AG04449 (cell line): ENCODE measurements around the gene C18orf54.

ENCODE experiments used
- CTCF ChIA-PET: fragments of 350-600 bp; formaldehyde crosslinking; extraction: SDS; loops from one replicate; lab custom pipeline; 2021; ENCODE audit warnings: antibody characterized with exemption; lab: Yijun Ruan, JAX
- POLR2A ChIA-PET: fragments of 400-600, 350-600 bp; formaldehyde crosslinking; extraction: SDS; loops from one replicate; lab custom pipeline; 2020; ENCODE audit warnings: antibody characterized with exemption, inconsistent platforms; lab: Yijun Ruan, JAX
- DNase-seq: peaks from one replicate; pipeline ENCODE4 v3.0.0-alpha.2; 2010; ENCODE audit warnings: low read depth, low spot score
- H3K4me3 ChIP-seq: 2 replicates; pipeline ENCODE4 v1.5.1; 2011; ENCODE audit warnings: low read depth, mild to moderate bottlenecking, control low read depth, low read length
- TF ChIP-seq, protein P1 (sequence below): IDR thresholded peaks from one replicate; pipeline ENCODE4 v1.5.1; 2011; ENCODE audit warnings: mild to moderate bottlenecking, moderate library complexity, low read length, control low read depth, inconsistent platforms; ENCODE audit not compliant: insufficient read depth; ENCODE audit errors: missing control alignments

The C18orf54 gene

DNA sequence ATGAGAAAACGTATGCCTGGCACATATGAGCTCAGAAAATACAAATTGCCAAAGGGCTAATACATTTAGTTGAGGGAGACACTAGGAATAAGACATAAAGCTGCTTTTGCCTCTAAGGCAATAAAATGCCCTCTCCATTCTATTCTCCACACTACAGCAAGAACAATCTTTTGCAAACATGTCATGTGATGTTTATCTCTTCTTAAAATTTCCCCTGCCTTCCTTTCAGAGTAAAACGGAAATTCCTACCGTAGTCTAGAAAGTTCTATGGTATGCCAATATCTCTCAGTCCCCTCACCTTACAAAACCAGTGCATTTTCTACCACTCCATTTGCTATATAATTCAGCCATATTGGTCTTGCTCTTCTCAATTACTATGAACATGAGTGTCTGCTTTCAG is 33.1 kb downstream of the C18orf54 start:
- TF ChIP-seq, protein P1, sequence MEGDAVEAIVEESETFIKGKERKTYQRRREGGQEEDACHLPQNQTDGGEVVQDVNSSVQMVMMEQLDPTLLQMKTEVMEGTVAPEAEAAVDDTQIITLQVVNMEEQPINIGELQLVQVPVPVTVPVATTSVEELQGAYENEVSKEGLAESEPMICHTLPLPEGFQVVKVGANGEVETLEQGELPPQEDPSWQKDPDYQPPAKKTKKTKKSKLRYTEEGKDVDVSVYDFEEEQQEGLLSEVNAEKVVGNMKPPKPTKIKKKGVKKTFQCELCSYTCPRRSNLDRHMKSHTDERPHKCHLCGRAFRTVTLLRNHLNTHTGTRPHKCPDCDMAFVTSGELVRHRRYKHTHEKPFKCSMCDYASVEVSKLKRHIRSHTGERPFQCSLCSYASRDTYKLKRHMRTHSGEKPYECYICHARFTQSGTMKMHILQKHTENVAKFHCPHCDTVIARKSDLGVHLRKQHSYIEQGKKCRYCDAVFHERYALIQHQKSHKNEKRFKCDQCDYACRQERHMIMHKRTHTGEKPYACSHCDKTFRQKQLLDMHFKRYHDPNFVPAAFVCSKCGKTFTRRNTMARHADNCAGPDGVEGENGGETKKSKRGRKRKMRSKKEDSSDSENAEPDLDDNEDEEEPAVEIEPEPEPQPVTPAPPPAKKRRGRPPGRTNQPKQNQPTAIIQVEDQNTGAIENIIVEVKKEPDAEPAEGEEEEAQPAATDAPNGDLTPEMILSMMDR: no peak
- no peak for DNase-seq
- CTCF ChIA-PET: interaction anchor here (0.9 to 7.0 kb wide), 5 partner anchors 9 to 593 kb away, joined by 3 to 91 read pairs (median 3); partner anchors contain the start of genes C18orf54 and STARD6
- POLR2A ChIA-PET: no interaction called here
- no peak overlapping the region for H3K4me3 ChIP-seq

DNA sequence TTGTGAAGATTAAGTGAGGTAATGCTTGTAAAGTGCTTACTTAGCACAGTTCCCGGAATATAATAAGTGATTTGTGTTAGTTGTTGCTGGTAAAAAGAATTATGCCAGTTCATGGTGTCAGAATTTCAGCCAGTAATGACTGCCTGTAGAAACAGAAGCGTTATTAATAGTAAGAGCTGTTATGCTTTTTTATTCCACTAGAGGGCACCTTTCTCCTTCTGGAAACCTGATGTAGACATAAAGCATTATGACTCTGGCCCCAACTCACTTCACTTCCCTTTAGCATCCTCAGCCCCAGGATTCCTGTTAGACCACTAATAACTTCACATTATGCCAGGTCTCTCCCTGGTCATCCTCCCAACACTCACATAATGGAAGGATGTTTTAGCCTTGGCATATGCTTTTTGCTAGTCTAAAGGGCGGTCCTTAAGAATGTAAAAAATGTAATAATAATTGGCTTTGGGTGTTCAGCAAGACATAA is 34.9 kb downstream of the C18orf54 start:
- TF ChIP-seq, protein P1: peak; percentile 60
- CTCF ChIA-PET: interaction anchor here (0.8 to 7.0 kb wide), 17 partner anchors 8 to 282 kb away, joined by 3 to 91 read pairs (median 4); partner anchors contain the start of genes C18orf54 and STARD6
- POLR2A ChIA-PET: no interaction called here
- DNase-seq: no peak
- no peak overlapping the region for H3K4me3 ChIP-seq

- CTCF ChIA-PET: interaction anchor here (7.0 kb wide), 1 partner anchor 277 kb away, joined by 91 read pairs; no protein-coding TSS in a partner anchor
- DNase-seq: no peak
- no peak overlapping the region for H3K4me3 ChIP-seq
- POLR2A ChIA-PET: no interaction called here
- TF ChIP-seq, protein P1: no peak
Measured at GRCh38 chr18:54393648-54394294, 36.1 kb downstream of the C18orf54 start.

GRCh38 chr18:54396760-54397159 is 39.1 kb downstream of the C18orf54 start:
- TF ChIP-seq, protein P1: no peak
- CTCF ChIA-PET: no interaction called here
- H3K4me3 ChIP-seq: no peak overlapping the region
- DNase-seq: no peak
- POLR2A ChIA-PET: no interaction called here

- DNase-seq: no peak
- POLR2A ChIA-PET: no interaction called here
- TF ChIP-seq, protein P1: no peak
- CTCF ChIA-PET: no interaction called here
- no peak overlapping the region for H3K4me3 ChIP-seq
Measured at GRCh38 chr18:54405290-54405689, 47.6 kb downstream of the C18orf54 start.

- ChIA-PET POLR2A (no interaction called here), CTCF (interaction anchor here (1.6 to 1.7 kb wide), 2 partner anchors 19 to 33 kb away, joined by 4 to 8 read pairs; no protein-coding TSS in a partner anchor)
- no peak overlapping the region for H3K4me3 ChIP-seq
- TF ChIP-seq, protein P1: no peak
- DNase-seq: no peak
Measured at GRCh38 chr18:54411781-54412180, 54.1 kb downstream of the C18orf54 start.
